BLaER1 treated with 17β-estradiol and CSF1 and Interleukin-3, amounts not matched to agents 10 nM and 100 nM (cell line): ENCODE results near the gene INPP5E.
A peak's percentile ranks its signal among the peaks of the same experiment; 100 is the strongest.

ENCODE experiments used
- H3K27ac ChIP-seq, 11 experiments: shearing (Covaris generic); formaldehyde crosslinking; 2 replicates each; pipeline ENCODE4 v1.8.1; 2022
- H3K27me3 ChIP-seq, 11 experiments: shearing (Covaris generic); formaldehyde crosslinking; 2 replicates each; pipeline ENCODE4 v1.8.1; 2022
- H3K36me3 ChIP-seq, 11 experiments: shearing (Covaris generic); formaldehyde crosslinking; 2 replicates each; pipeline ENCODE4 v1.8.1; 2022
- H3K4me1 ChIP-seq, 10 experiments: shearing (Covaris generic); formaldehyde crosslinking; 2 replicates each; pipeline ENCODE4 v1.8.1; 2022
- H3K4me2 ChIP-seq, 11 experiments: shearing (Covaris generic); formaldehyde crosslinking; 2 replicates each; pipeline ENCODE4 v1.8.1; 2022
- H3K4me3 ChIP-seq, 10 experiments: shearing (Covaris generic); formaldehyde crosslinking; 2 replicates each; pipeline ENCODE4 v1.8.1; 2022
- H3K9ac ChIP-seq, 11 experiments: shearing (Covaris generic); formaldehyde crosslinking; 2 replicates each; pipeline ENCODE4 v1.8.1; 2022
- H3K9me3 ChIP-seq, 11 experiments: shearing (Covaris generic); formaldehyde crosslinking; replicated peaks in 1 of 11; 2 replicates each; pipeline ENCODE4 v1.8.1; 2022
- H4K20me1 ChIP-seq, 11 experiments: shearing (Covaris generic); formaldehyde crosslinking; 2 replicates each; pipeline ENCODE4 v1.8.1; 2022
- Cebpa-rat ChIP-seq, 11 experiments: shearing (Covaris generic); IDR thresholded peaks; 2 replicates each; pipeline ENCODE4 v1.8.1; 2022

Gene INPP5E

GRCh38 chr9:136445799-136446198, 6.2 kb upstream of the INPP5E start:
- H3K9ac ChIP-seq, result peak overlapping the region in 1 of 11 experiments; percentile 5; a peak in 1 of 22 replicates
- peak overlapping the region in 5 of 11 experiments; percentile 77 to 92 (median 89); a peak in 10 of 22 replicates for H3K4me2 ChIP-seq
- no peak overlapping the region for H3K27ac ChIP-seq
- no peaks in the 10 kb centered on the region for H3K27me3 ChIP-seq
- peaks cover 70 to 100% (median 99%) of the 10 kb centered on the region in 11 experiments for H4K20me1 ChIP-seq
- TF ChIP-seq Cebpa-rat (IDR thresholded peaks at IDR 0.05), result no peak
- peaks cover 23 to 91% (median 86%) of the 10 kb centered on the region in 10 experiments for H3K4me1 ChIP-seq
- peaks cover 80 to 98% (median 93%) of the 10 kb centered on the region in 11 experiments for H3K36me3 ChIP-seq
- no peaks in the 10 kb centered on the region for H3K9me3 ChIP-seq
- H3K4me3 ChIP-seq, result no peak overlapping the region

GRCh38 chr9:136444102-136444501, 4.5 kb upstream of the INPP5E start:
- no peak for TF ChIP-seq Cebpa-rat (IDR thresholded peaks at IDR 0.05)
- no peak overlapping the region for H3K9ac ChIP-seq
- no peak overlapping the region for H3K4me3 ChIP-seq
- H3K27ac ChIP-seq, result no peak overlapping the region
- H3K4me2 ChIP-seq, result peak overlapping the region in 6 of 11 experiments; percentile 6 to 99 (median 98); a peak in 4 of 22 replicates
- no peaks in the 10 kb centered on the region for H3K9me3 ChIP-seq
- no peaks in the 10 kb centered on the region for H3K27me3 ChIP-seq
- H3K4me1 ChIP-seq, result peaks cover 33 to 87% (median 83%) of the 10 kb centered on the region in 10 experiments
- peaks cover 64 to 84% (median 77%) of the 10 kb centered on the region in 11 experiments for H3K36me3 ChIP-seq
- H4K20me1 ChIP-seq, result peaks cover 62 to 97% (median 92%) of the 10 kb centered on the region in 11 experiments

GRCh38 chr9:136443687-136444086, 4.0 kb upstream of the INPP5E start:
- Histone ChIP-seq H3K27ac (no peak overlapping the region), H3K4me3 (no peak overlapping the region), H3K9me3 (no peaks in the 10 kb centered on the region), H3K4me1 (peaks cover 33 to 82% (median 79%) of the 10 kb centered on the region in 10 experiments), H4K20me1 (peaks cover 58 to 97% (median 92%) of the 10 kb centered on the region in 11 experiments), H3K27me3 (no peaks in the 10 kb centered on the region), H3K9ac (no peak overlapping the region), H3K4me2 (peak overlapping the region in 7 of 11 experiments; percentile 6 to 100 (median 99); a peak in 7 of 22 replicates), H3K36me3 (peaks cover 60 to 80% (median 73%) of the 10 kb centered on the region in 11 experiments)
- TF ChIP-seq Cebpa-rat (IDR thresholded peaks at IDR 0.05), result no peak

GRCh38 chr9:136443087-136443486, 3.4 kb upstream of the INPP5E start:
- H3K36me3 ChIP-seq, result peaks cover 54 to 74% (median 67%) of the 10 kb centered on the region in 11 experiments

DNA sequence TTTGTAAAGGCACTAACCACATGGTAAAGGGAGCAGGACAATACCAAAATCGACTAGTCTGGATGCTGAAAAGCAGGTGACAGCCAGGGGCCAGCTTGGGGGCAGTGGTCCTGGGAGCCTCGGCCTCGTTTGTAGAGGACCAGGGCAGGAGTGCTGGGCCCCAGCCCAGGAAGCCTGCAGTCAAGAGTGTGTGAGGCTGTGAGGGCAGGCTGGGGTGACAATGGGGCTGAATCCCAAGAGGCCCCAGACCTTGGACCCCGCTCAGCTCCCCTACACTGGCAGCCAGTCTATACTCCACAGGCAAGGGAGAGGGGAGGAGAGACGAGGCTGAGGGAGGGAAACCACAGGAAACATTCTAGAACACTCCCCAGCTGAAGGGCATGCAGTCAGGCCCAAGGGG, 2.6 kb upstream of the INPP5E start:
- TF ChIP-seq Cebpa-rat (IDR thresholded peaks at IDR 0.05), result no peak
- Histone ChIP-seq H3K4me2 (peak overlapping the region; percentile 87 to 100 (median 98)), H3K27ac (peak overlapping the region in 9 of 11 experiments; percentile 22 to 83 (median 62); a peak in 17 of 22 replicates), H3K4me3 (peak overlapping the region in 1 of 10 experiments; percentile 25; a peak in 3 of 20 replicates), H4K20me1 (peaks cover 59 to 97% (median 92%) of the 10 kb centered on the region in 11 experiments), H3K4me1 (peaks cover 46 to 82% (median 77%) of the 10 kb centered on the region in 10 experiments), H3K27me3 (no peaks in the 10 kb centered on the region), H3K9ac (peak overlapping the region; percentile 15 to 95 (median 50); a peak in 19 of 22 replicates), H3K9me3 (no peaks in the 10 kb centered on the region), H3K36me3 (peaks cover 46 to 69% (median 59%) of the 10 kb centered on the region in 11 experiments)

More at GRCh38 chr9:136443087-136443486, 3.4 kb upstream of the INPP5E start:
- no peaks in the 10 kb centered on the region for H3K27me3 ChIP-seq
- H3K4me3 ChIP-seq, result no peak overlapping the region; a peak in 1 of 20 replicates
- no peak for TF ChIP-seq Cebpa-rat (IDR thresholded peaks at IDR 0.05)
- H3K4me2 ChIP-seq, result peak overlapping the region; percentile 87 to 100 (median 98); a peak in 21 of 22 replicates
- H4K20me1 ChIP-seq, result peaks cover 59 to 97% (median 92%) of the 10 kb centered on the region in 11 experiments
- peak overlapping the region in 9 of 11 experiments; percentile 44 to 95 (median 50); a peak in 11 of 22 replicates for H3K9ac ChIP-seq
- H3K4me1 ChIP-seq, result peaks cover 38 to 82% (median 77%) of the 10 kb centered on the region in 10 experiments
- H3K27ac ChIP-seq, result peak overlapping the region in 6 of 11 experiments; percentile 60 to 83 (median 63); a peak in 7 of 22 replicates
- no peaks in the 10 kb centered on the region for H3K9me3 ChIP-seq

DNA sequence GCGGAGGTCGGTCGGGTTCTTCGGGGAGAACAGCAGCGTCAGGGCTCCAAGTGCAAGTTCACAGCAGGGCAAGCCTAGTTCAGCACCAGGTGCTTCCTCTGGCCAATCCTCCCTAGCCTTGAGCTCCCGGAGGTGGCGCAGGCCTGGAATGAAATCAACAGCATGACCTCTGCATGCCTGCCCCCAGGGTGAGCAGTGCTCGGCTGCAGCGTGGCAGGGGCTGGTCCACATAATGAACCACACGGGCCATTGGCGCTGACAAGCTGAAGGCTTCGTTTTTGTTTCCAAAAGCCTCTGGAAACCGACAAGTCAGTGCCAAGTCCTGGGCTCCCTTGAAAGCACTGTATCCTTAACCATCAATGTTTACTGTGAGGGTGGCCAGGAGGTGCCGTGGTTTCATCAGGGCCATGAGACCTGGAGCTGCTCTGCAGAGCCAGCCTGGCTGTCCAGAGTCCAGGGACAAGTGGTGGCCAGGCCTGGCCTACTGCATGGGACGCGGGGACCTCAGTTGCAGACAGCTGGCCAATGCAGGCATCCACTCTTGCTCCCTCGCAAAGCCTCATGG, 2.1 kb upstream of the INPP5E start:
- no peaks in the 10 kb centered on the region for H3K9me3 ChIP-seq
- no peak for TF ChIP-seq Cebpa-rat (IDR thresholded peaks at IDR 0.05)
- peaks cover 44 to 69% (median 57%) of the 10 kb centered on the region in 11 experiments for H3K36me3 ChIP-seq
- H3K27ac ChIP-seq, result peak overlapping the region in 9 of 11 experiments; percentile 22 to 83 (median 62); a peak in 18 of 22 replicates
- peaks cover 51 to 82% (median 77%) of the 10 kb centered on the region in 10 experiments for H3K4me1 ChIP-seq
- H4K20me1 ChIP-seq, result peaks cover 59 to 97% (median 92%) of the 10 kb centered on the region in 11 experiments
- peak overlapping the region in 2 of 10 experiments; percentile 7 to 25; a peak in 3 of 20 replicates for H3K4me3 ChIP-seq
- no peaks in the 10 kb centered on the region for H3K27me3 ChIP-seq
- H3K9ac ChIP-seq, result peak overlapping the region in 9 of 11 experiments; percentile 44 to 95 (median 50); a peak in 18 of 22 replicates
- peak overlapping the region; percentile 87 to 100 (median 98) for H3K4me2 ChIP-seq

GRCh38 chr9:136441191-136441680, 1.6 kb upstream of the INPP5E start:
- H3K36me3 ChIP-seq, result peaks cover 41 to 69% (median 55%) of the 10 kb centered on the region in 11 experiments
- H3K4me3 ChIP-seq, result peak overlapping the region in 3 of 10 experiments; percentile 1 to 10 (median 6); a peak in 2 of 20 replicates
- no peaks in the 10 kb centered on the region for H3K9me3 ChIP-seq
- H3K27me3 ChIP-seq, result no peaks in the 10 kb centered on the region
- peak overlapping the region in 9 of 11 experiments; percentile 44 to 95 (median 53); a peak in 16 of 22 replicates for H3K9ac ChIP-seq
- peaks cover 56 to 82% (median 77%) of the 10 kb centered on the region in 10 experiments for H3K4me1 ChIP-seq
- TF ChIP-seq Cebpa-rat (IDR thresholded peaks at IDR 0.05), result no peak
- H4K20me1 ChIP-seq, result peaks cover 63 to 97% (median 92%) of the 10 kb centered on the region in 11 experiments
- peak overlapping the region; percentile 87 to 100 (median 98) for H3K4me2 ChIP-seq
- H3K27ac ChIP-seq, result peak overlapping the region in 9 of 11 experiments; percentile 26 to 83 (median 61); a peak in 16 of 22 replicates

- Histone ChIP-seq H3K4me3 (peak overlapping the region; percentile 83 to 97 (median 94)), H3K4me2 (peak overlapping the region; percentile 87 to 100 (median 98)), H3K4me1 (peaks cover 59 to 70% (median 67%) of the 10 kb centered on the region in 10 experiments), H3K9me3 (no peaks in the 10 kb centered on the region), H3K36me3 (peaks cover 24 to 67% (median 47%) of the 10 kb centered on the region in 11 experiments), H4K20me1 (peaks cover 77 to 97% (median 92%) of the 10 kb centered on the region in 11 experiments), H3K27me3 (no peaks in the 10 kb centered on the region), H3K9ac (peak overlapping the region; percentile 85 to 97 (median 90)), H3K27ac (peak overlapping the region; percentile 72 to 90 (median 85))
- no peak for TF ChIP-seq Cebpa-rat (IDR thresholded peaks at IDR 0.05)
These were observed 831 bp downstream of the INPP5E start for GRCh38 chr9:136438548-136439480.
